Measurements from ENCODE around the gene TCF23. TPM values are rescaled to one million over a fixed set of nuclear protein-coding genes. Genes with fewer than 3 reads are reported as not detected.

The TCF23 gene
- polyA plus RNA-seq, 3 donors: not detected

DNA sequence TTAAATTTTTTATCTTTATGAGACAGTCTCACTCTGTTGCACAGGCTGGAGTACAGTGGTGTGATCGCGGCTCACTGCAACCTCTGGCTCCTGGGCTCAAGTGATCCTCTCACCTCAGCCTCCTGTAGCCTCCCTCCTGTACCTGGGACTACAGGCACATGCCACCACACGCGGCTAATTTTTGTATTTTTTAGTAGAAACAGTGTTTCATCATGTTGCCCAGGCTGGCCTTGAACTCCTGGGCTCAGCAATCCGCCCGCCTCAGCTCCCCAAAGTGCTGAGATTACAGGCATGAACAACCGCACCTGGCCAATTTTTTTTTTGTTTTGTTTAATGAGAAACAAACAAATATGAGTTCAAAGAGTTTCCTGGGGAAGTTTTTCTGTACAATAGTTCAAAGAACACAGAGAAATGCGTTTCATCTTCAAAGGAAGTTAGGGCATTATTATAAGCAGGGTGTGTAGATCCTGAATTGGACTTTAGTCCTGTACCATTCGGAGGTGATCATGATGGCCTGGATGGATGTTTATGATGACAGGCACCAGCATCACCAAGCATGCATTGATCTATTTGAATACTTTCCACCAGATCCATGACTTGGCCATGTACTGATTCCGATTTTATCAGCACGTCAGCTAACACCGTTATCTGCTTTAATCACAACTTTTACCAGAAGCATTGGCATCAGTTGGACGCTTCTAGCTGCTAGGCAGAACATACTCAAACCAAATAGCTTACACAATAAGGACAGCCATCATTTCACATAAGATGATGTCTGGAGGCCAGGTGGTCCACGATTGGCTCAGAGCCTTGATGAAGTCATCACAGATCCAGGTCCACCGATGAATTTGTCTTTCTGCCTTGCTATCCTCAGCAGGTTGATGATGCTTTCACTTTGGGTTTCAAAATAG is 28.9 kb downstream of the TCF23 start:
- TF ChIP-seq, protein P1, sequence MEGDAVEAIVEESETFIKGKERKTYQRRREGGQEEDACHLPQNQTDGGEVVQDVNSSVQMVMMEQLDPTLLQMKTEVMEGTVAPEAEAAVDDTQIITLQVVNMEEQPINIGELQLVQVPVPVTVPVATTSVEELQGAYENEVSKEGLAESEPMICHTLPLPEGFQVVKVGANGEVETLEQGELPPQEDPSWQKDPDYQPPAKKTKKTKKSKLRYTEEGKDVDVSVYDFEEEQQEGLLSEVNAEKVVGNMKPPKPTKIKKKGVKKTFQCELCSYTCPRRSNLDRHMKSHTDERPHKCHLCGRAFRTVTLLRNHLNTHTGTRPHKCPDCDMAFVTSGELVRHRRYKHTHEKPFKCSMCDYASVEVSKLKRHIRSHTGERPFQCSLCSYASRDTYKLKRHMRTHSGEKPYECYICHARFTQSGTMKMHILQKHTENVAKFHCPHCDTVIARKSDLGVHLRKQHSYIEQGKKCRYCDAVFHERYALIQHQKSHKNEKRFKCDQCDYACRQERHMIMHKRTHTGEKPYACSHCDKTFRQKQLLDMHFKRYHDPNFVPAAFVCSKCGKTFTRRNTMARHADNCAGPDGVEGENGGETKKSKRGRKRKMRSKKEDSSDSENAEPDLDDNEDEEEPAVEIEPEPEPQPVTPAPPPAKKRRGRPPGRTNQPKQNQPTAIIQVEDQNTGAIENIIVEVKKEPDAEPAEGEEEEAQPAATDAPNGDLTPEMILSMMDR (IDR thresholded peaks at IDR 0.05): no peak
- Histone ChIP-seq H2AFZ (ENCODE audit: insufficient read depth, low read depth, low read length, poor library complexity, severe bottlenecking) (no peak overlapping the region), H3K9ac (ENCODE audit: insufficient read depth, low read length, poor library complexity, severe bottlenecking) (no peak overlapping the region), H3K4me1 (ENCODE audit: control insufficient read depth in 1 of 2, insufficient read depth in 2 of 2, low read length in 2 of 2) (no peaks in the 10 kb centered on the region), H3K27me3 (ENCODE audit: control insufficient read depth in 2 of 2, insufficient read depth in 2 of 2, low read length in 2 of 2) (no peaks in the 10 kb centered on the region), H3K4me3 (replicated peaks in 1 of 3; ENCODE audit: low read depth in 2 of 3, low read length in 3 of 3) (no peak overlapping the region), H3K36me3 (replicated peaks in 1 of 2; ENCODE audit: control insufficient read depth in 1 of 2, insufficient read depth in 2 of 2, low read length in 2 of 2) (no peaks in the 10 kb centered on the region), H4K20me1 (ENCODE audit: insufficient read depth, low read length) (no peaks in the 10 kb centered on the region), H3K27ac (ENCODE audit: low read depth in 1 of 2, low read length in 2 of 2) (no peak overlapping the region), H3K79me2 (ENCODE audit: insufficient read depth, low read length) (no peaks in the 10 kb centered on the region), H3K4me2 (replicated peaks; ENCODE audit: extremely low read depth, low read length, poor library complexity, severe bottlenecking) (no peak overlapping the region), H3K9me3 (replicated peaks in 1 of 2; ENCODE audit: control insufficient read depth in 1 of 2, insufficient read depth in 1 of 2, low read length in 2 of 2) (no peaks in the 10 kb centered on the region)
- H3K9me3 Mint-ChIP-seq: no peaks in the 10 kb centered on the region
- no peak for DNase-seq
- no peaks in the 10 kb centered on the region for H3K4me1 Mint-ChIP-seq
- H3K27me3 Mint-ChIP-seq (ENCODE audit: low read depth in 3 of 3): peaks cover 2 to 11% (median 5%) of the 10 kb centered on the region in 3 donors
- H3K4me3 Mint-ChIP-seq: no peak overlapping the region
- intact Hi-C loops (cut with micrococcal nuclease): no loop called here
- no peak overlapping the region for H3K27ac Mint-ChIP-seq
- WGBS (ENCODE audit: insufficient coverage): 93% methylated on average over 10 of the region's 15 CpGs
- no peaks in the 10 kb centered on the region for H3K36me3 Mint-ChIP-seq

DNA sequence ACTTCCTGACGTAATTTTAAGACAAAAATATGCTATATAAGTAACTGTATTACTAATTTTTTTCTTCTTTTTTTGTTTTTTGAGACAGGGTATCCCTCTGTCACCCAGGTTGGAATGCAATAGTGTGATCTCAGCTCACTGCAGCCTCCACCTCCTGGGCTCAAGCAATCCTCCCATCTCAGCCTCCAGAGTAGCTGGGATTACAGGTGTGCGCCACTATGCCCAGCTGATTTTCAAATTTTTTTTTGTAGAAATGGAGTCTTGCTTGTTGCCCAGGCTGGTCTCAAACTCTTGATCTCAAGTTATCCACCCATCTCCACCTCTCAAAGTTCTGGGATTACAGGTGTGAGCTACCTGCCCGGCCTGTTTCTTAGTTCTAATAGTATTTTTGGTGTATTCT is 29.7 kb downstream of the TCF23 start:
- no peak overlapping the region for H3K9ac ChIP-seq (ENCODE audit: insufficient read depth, low read length, poor library complexity, severe bottlenecking)
- no peaks in the 10 kb centered on the region for H3K4me1 ChIP-seq (ENCODE audit: control insufficient read depth in 1 of 2, insufficient read depth in 2 of 2, low read length in 2 of 2)
- Mint-ChIP-seq H3K36me3 (no peaks in the 10 kb centered on the region), H3K4me1 (no peaks in the 10 kb centered on the region), H3K9me3 (no peaks in the 10 kb centered on the region), H3K27ac (no peak overlapping the region), H3K27me3 (ENCODE audit: low read depth in 3 of 3) (peaks cover 2 to 12% (median 3%) of the 10 kb centered on the region in 3 donors), H3K4me3 (no peak overlapping the region)
- no peak for DNase-seq
- H3K27ac ChIP-seq (ENCODE audit: low read depth in 1 of 2, low read length in 2 of 2): no peak overlapping the region
- TF ChIP-seq, protein P1 (IDR thresholded peaks at IDR 0.05): no peak
- H3K27me3 ChIP-seq (ENCODE audit: control insufficient read depth in 2 of 2, insufficient read depth in 2 of 2, low read length in 2 of 2): no peaks in the 10 kb centered on the region
- no peaks in the 10 kb centered on the region for H3K9me3 ChIP-seq (replicated peaks in 1 of 2; ENCODE audit: control insufficient read depth in 1 of 2, insufficient read depth in 1 of 2, low read length in 2 of 2)
- no peaks in the 10 kb centered on the region for H4K20me1 ChIP-seq (ENCODE audit: insufficient read depth, low read length)
- H3K4me2 ChIP-seq (replicated peaks; ENCODE audit: extremely low read depth, low read length, poor library complexity, severe bottlenecking): no peak overlapping the region
- no peak overlapping the region for H3K4me3 ChIP-seq (replicated peaks in 1 of 3; ENCODE audit: low read depth in 2 of 3, low read length in 3 of 3)
- intact Hi-C loops (cut with micrococcal nuclease): no loop called here
- H3K79me2 ChIP-seq (ENCODE audit: insufficient read depth, low read length): no peaks in the 10 kb centered on the region
- H2AFZ ChIP-seq (ENCODE audit: insufficient read depth, low read depth, low read length, poor library complexity, severe bottlenecking): no peak overlapping the region
- no CpG with 5 or more reads among the region's 3 CpGs for WGBS (ENCODE audit: insufficient coverage)
- no peaks in the 10 kb centered on the region for H3K36me3 ChIP-seq (replicated peaks in 1 of 2; ENCODE audit: control insufficient read depth in 1 of 2, insufficient read depth in 2 of 2, low read length in 2 of 2)
